ENCODE results near the gene GPR32.
"Not testable (repeated sequence)": the region's sequence is repeated elsewhere in the genome, so short reads cannot be mapped to it uniquely, and the experiment has no call there.

GPR32 gene, protein sequence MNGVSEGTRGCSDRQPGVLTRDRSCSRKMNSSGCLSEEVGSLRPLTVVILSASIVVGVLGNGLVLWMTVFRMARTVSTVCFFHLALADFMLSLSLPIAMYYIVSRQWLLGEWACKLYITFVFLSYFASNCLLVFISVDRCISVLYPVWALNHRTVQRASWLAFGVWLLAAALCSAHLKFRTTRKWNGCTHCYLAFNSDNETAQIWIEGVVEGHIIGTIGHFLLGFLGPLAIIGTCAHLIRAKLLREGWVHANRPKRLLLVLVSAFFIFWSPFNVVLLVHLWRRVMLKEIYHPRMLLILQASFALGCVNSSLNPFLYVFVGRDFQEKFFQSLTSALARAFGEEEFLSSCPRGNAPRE

DNA sequence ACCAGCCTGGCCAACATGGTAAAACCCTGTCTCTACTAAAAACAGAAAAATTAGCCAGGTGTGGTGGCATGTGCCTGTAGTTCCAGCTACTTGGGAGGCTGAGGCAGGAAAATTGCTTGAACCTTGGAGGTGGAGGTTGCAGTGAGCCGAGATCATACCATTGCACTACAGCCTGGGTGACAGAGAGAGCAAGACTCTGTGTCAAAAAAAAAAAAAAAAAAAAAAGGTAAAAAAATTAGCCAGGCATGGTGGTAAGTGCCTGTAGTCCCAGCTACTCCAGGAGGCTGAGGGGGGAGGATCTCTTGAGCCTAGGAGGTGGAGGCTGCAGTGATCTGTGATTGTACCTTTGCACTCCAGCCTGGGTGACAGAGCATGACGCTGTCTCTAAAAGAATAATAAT is at the start of gene GPR32:
Gene GPR32 (plus strand): TSS at position 301 of the 400 bp plus-strand sequence. CDS start 137 bp downstream, outside the sequence.
- DNase-seq = not testable (repeated sequence)

- DNase-seq = no peak
These were observed 49.3 kb upstream of the GPR32 start for GRCh38 chr19:50720921-50721381.

DNA sequence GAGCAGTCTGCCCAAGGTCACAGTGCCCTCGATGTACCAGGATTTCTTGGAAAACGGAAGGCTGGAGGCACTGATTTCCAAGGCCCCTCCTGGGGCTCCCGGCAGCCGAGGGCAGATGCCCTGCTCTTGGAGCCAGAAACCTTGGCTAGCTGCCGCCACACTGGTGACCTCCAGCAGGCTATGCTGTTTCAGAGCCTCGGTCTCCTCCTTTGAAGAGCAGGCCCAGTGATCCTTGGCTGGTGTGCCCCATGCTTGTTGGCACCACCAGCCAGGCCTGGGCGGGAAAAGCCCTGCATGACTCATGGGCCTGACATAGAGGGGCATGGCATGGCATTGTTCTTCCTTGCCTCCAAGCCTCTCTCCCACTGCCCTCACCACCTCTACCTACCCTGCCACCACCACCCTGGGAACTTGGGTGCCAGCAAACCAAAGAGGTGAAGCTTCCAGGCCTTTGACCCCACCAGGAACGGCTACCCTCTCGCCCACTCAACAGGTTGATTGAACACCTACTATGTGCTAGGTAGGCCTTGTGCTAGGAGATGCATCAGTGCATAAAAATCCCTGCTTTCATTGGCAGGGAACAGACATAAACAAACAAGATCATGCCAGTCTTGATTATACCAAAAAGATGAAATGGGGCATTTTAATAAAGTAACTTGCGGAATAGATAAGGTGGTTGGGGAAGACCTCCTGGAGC is 48.7 kb upstream of the GPR32 start:
- DNase-seq = no peak

DNA sequence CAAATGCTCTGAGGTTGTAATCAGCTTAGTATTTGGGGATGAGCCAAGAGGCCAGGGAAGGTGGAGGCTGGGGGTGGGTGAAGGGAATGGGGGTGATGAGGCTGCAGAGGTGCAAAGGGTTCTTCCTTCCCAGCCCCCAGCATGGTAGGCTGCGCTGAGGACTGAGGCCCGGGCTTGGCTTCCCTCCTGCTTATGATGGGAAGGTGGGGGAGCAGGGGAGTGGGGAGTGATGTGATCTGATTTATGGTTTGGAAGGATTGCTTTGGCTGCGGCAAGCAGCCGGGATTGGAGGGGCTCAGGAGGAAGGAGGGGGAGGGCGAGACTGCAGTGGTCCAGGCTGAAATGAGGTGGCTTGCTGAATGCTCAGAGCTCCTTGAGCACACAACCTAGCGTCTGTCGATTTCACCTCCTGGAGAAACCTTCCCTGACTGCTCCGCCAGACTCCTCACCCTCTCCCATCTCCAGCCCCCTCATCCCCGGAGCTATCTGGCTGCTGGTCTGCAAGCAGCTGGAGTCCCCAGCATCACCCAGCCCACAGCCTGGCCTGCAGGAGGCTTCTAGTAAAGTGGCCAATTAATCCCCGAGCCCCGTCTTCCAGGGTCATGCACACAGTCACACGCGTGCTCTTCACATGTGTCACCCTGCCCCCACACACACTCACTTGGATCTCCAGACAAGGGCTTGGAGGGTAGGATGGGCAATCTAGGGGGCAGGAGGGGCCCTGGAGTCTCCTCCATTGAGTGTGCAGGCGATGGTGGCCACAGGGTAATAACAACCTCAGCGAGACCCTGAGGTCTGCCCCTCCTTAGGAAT is 47.9 kb upstream of the GPR32 start:
- no peak for DNase-seq

GRCh38 chr19:50723069-50723468 is 47.2 kb upstream of the GPR32 start, which contains the start of gene CLEC11A:
TSS of gene CLEC11A (plus strand) at chr19:50723364. CDS start at chr19:50723526, 162 bp downstream.
- no peak for DNase-seq

- DNase-seq = no peak
These were observed 46.3 kb upstream of the GPR32 start for GRCh38 chr19:50723735-50724521.

GRCh38 chr19:50724522-50725217 is 45.6 kb upstream of the GPR32 start:
- peak; percentile 99 for DNase-seq

- DNase-seq = no peak
These were observed 44.9 kb upstream of the GPR32 start for GRCh38 chr19:50725218-50725910.

GRCh38 chr19:50725911-50726230 is 44.4 kb upstream of the GPR32 start:
- no peak for DNase-seq

- DNase-seq = peak; percentile 87
These were observed 42.1 kb upstream of the GPR32 start for GRCh38 chr19:50728084-50728737.

- peak; percentile 30 for DNase-seq
These were observed 40.4 kb upstream of the GPR32 start for GRCh38 chr19:50729894-50730293.

- DNase-seq = no peak
These were observed 34.4 kb upstream of the GPR32 start for GRCh38 chr19:50735869-50736268.

DNA sequence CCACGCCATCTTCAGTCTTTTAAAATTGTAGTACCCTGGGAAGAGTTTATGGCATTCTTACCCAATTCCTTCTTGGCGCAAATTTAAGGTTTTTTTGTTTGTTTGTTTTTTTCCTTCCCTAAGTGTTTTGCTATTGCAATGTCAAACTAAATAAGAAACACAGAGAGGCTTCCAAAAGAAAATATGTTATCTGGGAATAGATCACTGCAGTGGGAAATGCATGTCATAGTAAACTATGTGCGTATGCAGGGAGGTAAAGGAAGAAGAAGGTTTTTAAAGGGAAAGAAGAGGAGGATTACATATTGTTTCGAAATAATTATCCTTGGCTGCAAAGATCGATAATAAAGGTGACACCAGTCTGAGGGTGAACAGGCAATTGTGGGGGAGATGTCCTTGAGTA is 33.9 kb upstream of the GPR32 start:
- no peak for DNase-seq

DNA sequence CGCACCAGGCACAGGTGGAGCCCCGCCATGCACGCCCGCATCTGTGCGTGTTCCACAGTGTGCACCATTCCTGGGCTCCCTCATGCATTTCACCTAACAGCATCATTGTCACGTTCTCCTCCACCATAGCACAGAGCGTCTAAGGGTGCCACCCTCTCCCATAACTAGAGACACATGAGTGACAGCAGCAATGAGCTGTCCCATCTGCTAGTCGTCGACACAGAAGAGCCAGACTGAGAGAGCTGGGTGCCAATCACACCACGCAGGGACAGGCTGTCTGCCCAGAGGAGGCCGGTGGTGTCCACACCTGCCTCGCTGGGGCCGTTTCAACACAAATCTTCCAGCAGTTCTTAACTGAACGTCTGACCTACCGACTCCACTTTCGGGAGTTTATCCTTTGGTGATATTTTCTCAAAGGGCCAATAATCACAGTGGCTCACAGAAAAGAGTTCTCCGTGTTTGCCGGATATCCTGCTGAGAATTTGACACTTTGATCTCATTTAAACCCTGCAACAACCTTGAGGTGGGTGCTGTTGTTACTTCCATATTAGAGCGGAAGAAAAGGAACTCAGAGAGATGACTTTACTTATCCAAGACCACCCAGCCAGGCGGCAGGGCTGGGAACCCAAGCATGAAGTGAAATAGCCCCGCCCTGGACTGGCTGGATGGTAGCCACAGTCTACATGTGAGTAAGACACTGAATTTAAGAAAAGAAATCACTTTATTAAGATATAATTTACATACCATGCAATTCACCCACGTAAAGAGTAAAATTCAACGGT is 30.9 kb upstream of the GPR32 start:
- no peak for DNase-seq

- DNase-seq = no peak
These were observed 30.3 kb upstream of the GPR32 start for GRCh38 chr19:50739914-50740426.

DNA sequence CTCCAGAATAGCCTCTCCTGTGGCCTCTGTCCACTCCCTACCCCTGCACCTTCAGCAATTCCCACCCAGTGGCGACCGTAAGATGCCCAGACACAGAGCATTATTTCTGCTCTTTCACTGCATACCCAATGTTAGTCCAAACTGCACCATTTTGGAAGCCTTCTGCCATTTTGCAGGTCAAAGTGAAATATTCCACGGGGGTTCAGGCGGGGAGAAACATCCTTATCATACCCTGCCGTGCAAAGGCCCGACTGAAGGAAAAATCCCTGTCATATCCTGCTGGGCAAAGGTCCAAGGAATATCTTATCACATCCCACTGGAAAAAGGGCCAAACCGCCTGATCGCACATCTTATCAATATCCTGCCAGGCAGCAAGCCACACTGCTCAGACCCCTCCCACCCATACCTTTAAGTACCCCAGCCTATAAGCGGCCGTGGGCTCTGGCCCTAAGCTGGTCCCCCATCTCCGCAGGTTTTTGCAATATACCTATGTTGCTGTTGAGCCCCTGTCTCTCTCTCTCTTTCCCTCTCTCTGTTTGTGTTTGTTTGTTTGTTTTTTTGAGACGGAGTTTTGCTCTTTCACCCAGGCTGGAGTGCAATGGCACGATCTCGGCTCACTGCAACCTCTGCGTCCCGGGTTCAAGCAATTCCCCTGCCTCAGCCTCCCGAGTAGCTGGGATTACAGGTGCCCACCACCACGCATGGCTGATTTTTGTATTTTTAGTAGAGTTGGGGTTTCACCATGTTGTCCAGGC is 28.9 kb upstream of the GPR32 start:
- DNase-seq = no peak

DNA sequence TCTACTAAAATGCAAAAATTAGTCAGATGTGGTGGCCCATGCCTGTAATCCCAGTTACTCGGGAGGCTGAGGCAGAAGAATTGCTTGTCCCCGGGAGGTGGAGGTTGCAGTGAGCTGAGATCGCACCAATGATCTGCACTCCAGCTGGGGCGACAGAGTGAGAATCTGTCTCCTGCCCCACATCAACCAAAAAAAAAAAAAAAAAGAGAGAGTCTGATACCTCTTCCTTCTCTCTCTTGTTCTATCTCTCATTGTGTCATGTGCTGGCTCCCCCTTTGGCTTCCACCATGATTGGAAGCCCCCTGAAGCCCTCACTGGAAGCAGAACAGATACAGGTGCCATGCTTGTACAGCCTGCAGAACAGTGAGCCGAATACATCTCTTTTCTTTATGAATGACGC is 26.7 kb upstream of the GPR32 start:
- no peak for DNase-seq

DNA sequence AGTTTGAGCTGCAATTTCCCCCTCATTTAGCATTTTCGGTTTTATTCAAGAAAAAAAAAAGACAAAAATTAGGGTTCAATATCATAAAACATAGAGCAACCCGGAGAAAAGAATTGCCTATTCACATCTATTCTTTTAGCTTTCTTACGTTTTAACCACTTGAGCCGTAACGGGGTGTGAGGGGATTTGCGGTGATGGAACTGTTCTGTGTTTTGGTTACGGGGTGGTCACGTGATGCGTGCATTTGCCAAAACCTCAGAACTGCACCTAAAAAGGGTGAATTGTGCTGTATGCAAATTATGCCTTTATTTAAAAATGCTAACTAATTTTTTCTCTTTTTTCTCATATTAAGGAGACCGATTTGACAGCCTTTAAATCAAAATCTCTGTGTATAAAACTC is 25.0 kb upstream of the GPR32 start:
- no peak for DNase-seq

DNA sequence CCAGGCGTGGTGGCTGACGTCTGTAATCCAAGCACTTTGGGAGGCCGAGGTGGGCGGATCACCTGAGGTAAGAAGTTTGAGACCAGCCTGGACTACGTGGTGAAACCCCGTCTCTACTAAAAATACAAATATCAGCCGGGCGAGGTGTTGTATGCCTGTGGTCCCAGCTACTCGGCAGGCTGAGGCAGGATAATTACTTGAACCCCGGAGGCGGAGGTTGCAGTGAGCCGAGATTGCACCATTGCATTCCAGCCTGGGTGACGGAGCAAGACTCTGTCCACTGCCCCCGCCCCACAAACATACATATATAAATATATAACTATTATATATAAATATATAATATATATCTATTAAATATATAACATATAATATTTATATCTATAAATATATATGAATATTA is 23.1 kb upstream of the GPR32 start:
- not testable (repeated sequence) for DNase-seq
